GM21786 (cell line): ENCODE data around the gene DPP10.
"Not testable (repeated sequence)": the region's sequence is repeated elsewhere in the genome, so short reads cannot be mapped to it uniquely, and the experiment has no call there.

ENCODE experiments used
- ATAC-seq: cut with Tn5 transposase; IDR thresholded peaks from one replicate; pipeline ENCODE4 v1.9.1; 2021; ENCODE audit not compliant: unreplicated experiment

The DPP10 gene

GRCh38 chr2:114442510-114442909 is at the start of gene DPP10:
DPP10 (plus strand) TSS chr2:114442641.
- no peak for ATAC-seq

- no peak for ATAC-seq
These were observed 41.6 kb upstream of the DPP10 start for GRCh38 chr2:114400890-114401289.

- no peak for ATAC-seq
These were observed 37.0 kb upstream of the DPP10 start for GRCh38 chr2:114405247-114406116.

GRCh38 chr2:114406347-114406746 is 36.1 kb upstream of the DPP10 start:
- no peak for ATAC-seq

DNA sequence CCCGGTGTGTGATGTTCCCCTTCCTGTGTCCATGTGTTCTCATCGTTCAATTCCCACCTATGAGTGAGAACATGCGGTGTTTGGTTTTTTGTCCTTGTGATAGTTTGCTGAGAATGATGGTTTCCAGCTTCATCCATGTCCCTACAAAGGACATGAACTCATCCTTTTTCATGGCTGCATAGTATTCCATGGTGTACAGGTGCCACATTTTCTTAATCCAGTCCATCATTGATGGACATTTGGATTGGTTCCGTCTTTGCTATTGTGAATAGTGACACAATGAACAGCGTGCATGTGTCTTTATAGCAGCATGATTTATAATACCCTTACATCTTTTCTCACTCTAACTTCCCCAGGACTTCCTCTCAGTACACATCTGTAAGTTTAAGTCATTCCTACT is 35.1 kb upstream of the DPP10 start:
- not testable (repeated sequence) for ATAC-seq

DNA sequence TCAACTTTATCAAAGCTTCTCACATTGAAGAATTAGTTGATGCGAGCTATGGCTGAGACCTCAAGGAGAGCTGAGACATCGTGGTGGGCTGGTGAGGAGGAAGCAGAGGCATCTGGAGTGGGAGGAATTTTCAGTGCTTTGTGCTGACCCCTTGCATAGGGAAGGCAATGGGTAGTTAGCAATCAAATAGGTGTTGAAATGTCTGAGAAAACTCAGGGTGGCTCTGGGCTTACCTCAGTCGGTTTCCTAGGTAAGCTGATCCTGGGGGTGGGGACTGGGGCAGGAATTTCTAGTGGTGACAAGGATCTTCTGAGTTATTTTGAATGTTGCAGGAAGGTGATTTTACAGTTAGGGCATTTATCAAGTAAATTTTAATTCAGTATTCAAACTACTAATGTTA is 20.7 kb upstream of the DPP10 start:
- ATAC-seq: no peak

DNA sequence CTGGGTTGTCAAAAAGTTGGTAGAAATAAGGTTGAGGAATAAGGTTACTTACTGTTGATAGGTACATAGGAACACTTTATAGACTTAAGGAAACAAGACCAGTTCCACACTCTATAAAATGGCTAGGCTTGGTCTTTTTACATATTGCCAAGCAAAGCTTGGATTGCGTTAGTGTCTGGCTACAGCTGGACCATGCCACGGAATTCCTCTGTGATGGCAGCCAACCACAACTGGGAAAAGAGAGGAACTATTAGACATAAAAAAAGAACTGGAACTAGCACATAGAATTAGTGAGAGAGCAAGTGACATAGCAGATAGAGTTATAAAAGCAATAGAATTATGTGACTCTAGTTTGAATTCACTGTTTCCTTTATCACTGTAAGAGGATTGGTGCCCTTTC is 17.7 kb upstream of the DPP10 start:
- no peak for ATAC-seq

- no peak for ATAC-seq
These were observed 15.7 kb upstream of the DPP10 start for GRCh38 chr2:114426756-114427155.

GRCh38 chr2:114436329-114436728 is 6.1 kb upstream of the DPP10 start:
- ATAC-seq: no peak

- ATAC-seq: no peak
These were observed 4.1 kb downstream of the DPP10 start for GRCh38 chr2:114446571-114446970.

- no peak for ATAC-seq
These were observed 8.2 kb downstream of the DPP10 start for GRCh38 chr2:114450639-114451038.

DNA sequence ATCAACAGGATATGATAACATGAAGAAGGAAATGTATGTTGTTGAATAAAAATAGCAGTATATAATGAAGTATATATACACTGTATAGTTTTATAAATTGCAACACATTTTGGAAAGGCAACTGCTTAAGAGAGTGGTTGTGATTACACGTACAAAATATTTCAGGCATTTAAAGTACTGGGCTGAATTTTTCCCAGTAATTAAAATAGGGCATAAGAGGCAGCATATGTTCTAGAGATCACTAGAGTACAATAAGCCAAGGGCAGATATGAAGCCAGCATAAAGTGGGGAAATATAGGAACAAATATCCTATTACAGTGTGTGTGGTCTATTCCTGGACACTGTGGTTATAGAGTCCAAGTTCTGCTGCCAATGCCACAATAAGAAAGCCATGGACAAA is 14.1 kb downstream of the DPP10 start:
- no peak for ATAC-seq

- ATAC-seq: no peak
These were observed 15.5 kb downstream of the DPP10 start for GRCh38 chr2:114457956-114458355.

GRCh38 chr2:114461116-114461515 is 18.7 kb downstream of the DPP10 start:
- ATAC-seq: no peak

DNA sequence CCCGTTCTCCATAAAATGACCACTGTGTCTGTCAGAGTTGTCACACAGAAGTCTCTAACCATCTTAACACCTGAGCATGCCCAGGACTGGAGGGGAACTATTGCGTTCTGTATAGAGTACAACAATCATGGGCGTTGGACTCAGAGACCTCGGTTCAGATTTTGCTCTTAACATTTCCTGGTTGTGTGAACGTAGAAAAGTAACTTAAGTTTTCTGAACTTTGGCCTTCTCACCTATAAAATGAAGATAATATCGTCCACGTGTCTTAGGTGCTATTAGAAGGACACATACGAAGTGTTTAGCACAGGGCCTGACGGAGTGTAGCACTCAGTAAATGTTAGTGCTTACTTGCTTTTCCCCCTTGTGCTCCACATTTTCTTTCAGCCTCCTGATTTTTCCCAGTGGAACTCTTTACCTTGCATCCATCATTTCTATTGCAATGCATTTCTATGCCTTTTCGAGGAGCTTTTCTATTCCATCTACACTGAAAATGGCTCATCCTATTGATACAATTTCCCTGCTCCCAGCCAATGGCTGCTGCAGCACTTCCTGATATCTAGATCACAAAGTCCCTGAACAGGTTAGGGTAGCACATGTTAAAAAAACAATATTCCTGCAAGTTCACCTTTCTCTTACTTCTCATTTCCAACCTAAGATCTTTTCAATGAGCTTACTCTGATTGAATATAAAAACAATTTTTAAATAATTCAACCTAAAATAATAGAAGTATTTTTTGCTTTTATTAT is 22.7 kb downstream of the DPP10 start:
- ATAC-seq: no peak

DNA sequence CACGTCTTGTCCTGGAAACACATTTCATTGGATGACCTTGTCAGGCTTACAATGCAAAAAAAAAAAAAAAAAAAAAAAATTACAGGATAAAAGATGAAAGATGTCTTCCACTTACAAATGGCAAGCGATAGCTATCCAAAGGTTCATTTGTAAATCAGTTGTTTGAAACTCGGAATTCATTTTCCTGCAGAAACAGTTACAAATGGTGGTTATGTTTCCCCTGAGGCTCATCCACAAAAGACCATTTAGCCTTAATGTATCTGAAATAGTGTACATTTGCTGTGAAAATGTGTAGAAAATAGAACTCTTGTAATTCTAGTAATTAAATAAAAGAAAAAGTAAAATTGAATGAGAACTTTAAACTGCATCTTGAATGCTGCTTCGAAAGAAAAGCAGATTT is 25.9 kb downstream of the DPP10 start:
- no peak for ATAC-seq

GRCh38 chr2:114472246-114472645 is 29.8 kb downstream of the DPP10 start:
- no peak for ATAC-seq

GRCh38 chr2:114472726-114473125 is 30.3 kb downstream of the DPP10 start:
- ATAC-seq: no peak

- no peak for ATAC-seq
These were observed 46.5 kb downstream of the DPP10 start for GRCh38 chr2:114488841-114489530.

GRCh38 chr2:114495046-114495445 is 52.6 kb downstream of the DPP10 start:
- ATAC-seq: no peak

- no peak for ATAC-seq
These were observed 54.5 kb downstream of the DPP10 start for GRCh38 chr2:114496959-114497358.

DNA sequence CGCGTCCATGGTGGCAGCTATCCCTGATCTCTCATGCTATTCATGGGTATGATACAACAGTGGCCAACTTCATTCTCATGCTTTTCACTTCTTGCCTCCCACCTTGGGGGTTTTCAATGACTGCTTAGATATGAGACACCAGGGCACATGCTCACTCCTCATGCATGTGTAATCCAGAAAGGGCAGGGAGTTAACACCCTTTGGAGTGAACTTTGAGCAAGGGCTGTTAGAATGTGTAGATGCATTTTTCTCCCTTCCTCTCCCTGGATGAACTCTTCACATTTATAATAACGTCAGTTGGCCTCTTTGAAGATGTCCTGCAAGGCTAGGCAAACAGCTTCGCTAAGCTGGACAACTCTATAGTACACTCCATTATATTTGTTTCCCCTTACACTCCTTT is 56.7 kb downstream of the DPP10 start:
- no peak for ATAC-seq
